ENCODE data around the gene NHP2.
"Not testable (repeated sequence)": the region's sequence is repeated elsewhere in the genome, so short reads cannot be mapped to it uniquely, and the experiment has no call there.

- not testable (repeated sequence) for TF ChIP-seq EZH2 (IDR thresholded peaks at IDR 0.05; ENCODE audit: borderline replicate concordance, low read depth, low read length); BHLHE40 (IDR thresholded peaks at IDR 0.05; ENCODE audit: low read length); ZKSCAN1 (IDR thresholded peaks at IDR 0.05; ENCODE audit: low read depth, low read length); NR2F6 (CRISPR knock-in tag; IDR thresholded peaks at IDR 0.05); ATF2 (CRISPR knock-in tag; IDR thresholded peaks at IDR 0.05); E2F4 (CRISPR knock-in tag; IDR thresholded peaks at IDR 0.05; ENCODE audit: low read depth); ZNF134 (CRISPR knock-in tag; conservative IDR thresholded peaks at IDR 0.05); FOXJ2 (tag; IDR thresholded peaks at IDR 0.05); FOXA1 (IDR thresholded peaks at IDR 0.05; ENCODE audit: borderline replicate concordance); EP300 (IDR thresholded peaks at IDR 0.05; ENCODE audit: low read length)
Measured at GRCh38 chr5:178198151-178198550, 44.5 kb upstream of the NHP2 start.

Measured in K562 (cell line).